ENCODE data around the gene COA3.

GRCh38 chr17:42795061-42795460 lies 3.4 kb downstream of the COA3 start:
- TF ChIP-seq CTCF (IDR thresholded peaks at IDR 0.05; ENCODE audit: low read depth, low read length) (no peak), POLR2A (IDR thresholded peaks at IDR 0.05; ENCODE audit: extremely low read depth, insufficient read length) (no peak), MAX (IDR thresholded peaks at IDR 0.05; ENCODE audit: low read depth, low read length) (no peak), MYC (IDR thresholded peaks at IDR 0.05; ENCODE audit: low read depth, low read length) (no peak)

All from NB4 (cell line).